ENCODE results near the gene UBR2.

DNA sequence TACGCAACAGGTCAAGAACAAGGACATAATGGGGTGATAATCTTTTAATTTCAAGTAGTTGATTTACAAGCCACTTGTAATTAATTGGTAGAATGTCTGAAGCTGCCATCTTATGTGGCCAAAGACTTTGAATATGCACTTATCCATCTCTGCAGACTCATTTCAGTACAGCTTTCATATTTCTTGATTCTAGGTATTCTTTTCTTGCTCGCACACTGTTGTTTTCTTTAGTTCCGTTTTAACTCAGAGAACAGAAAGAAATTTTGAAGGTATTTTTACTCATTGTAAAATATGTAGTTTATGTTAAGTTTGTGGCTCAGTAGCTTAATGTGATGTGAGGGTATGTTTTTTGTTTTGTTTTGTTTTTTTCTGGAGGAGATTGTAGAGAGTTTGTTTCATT lies 73.9 kb downstream of the UBR2 start:
- TF ChIP-seq, protein P1, sequence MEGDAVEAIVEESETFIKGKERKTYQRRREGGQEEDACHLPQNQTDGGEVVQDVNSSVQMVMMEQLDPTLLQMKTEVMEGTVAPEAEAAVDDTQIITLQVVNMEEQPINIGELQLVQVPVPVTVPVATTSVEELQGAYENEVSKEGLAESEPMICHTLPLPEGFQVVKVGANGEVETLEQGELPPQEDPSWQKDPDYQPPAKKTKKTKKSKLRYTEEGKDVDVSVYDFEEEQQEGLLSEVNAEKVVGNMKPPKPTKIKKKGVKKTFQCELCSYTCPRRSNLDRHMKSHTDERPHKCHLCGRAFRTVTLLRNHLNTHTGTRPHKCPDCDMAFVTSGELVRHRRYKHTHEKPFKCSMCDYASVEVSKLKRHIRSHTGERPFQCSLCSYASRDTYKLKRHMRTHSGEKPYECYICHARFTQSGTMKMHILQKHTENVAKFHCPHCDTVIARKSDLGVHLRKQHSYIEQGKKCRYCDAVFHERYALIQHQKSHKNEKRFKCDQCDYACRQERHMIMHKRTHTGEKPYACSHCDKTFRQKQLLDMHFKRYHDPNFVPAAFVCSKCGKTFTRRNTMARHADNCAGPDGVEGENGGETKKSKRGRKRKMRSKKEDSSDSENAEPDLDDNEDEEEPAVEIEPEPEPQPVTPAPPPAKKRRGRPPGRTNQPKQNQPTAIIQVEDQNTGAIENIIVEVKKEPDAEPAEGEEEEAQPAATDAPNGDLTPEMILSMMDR (conservative IDR thresholded peaks at IDR 0.05 in 1 of 2, IDR thresholded peaks at IDR 0.05 in 1 of 2; ENCODE audit: extremely low read depth in 1 of 2, insufficient read depth in 1 of 2, low read depth in 1 of 2, low read length in 2 of 2) = no peak
- TF ChIP-seq EZH2 (IDR thresholded peaks at IDR 0.05; ENCODE audit: borderline replicate concordance, low read length) = no peak
